Osteoblast (primary cell): ENCODE measurements around the gene DENND1A. TPM values are rescaled to one million over a fixed set of nuclear protein-coding genes. Genes with fewer than 3 reads are reported as not detected.

Experiments
- DNase-seq: peaks from one replicate; pipeline ENCODE4 v3.0.0; 2011; ENCODE audit warnings: low spot score, mixed read lengths; ENCODE audit not compliant: insufficient read length; ENCODE audit errors: missing footprints
- H2AFZ ChIP-seq: 2 replicates; pipeline ENCODE4 v1.6.0; 2011; ENCODE audit warnings: mild to moderate bottlenecking, low read length
- H3K27ac ChIP-seq: 2 replicates; pipeline ENCODE4 v1.5.1; 2011; ENCODE audit warnings: mild to moderate bottlenecking, low read depth, low read length, moderate library complexity
- H3K27me3 ChIP-seq: 2 replicates; pipeline ENCODE4 v1.6.0; 2012; ENCODE audit warnings: mild to moderate bottlenecking, control low read depth, inconsistent platforms, low read length, moderate library complexity; ENCODE audit not compliant: insufficient read depth
- H3K36me3 ChIP-seq: 2 replicates; pipeline ENCODE4 v1.5.1; 2011; ENCODE audit warnings: mild to moderate bottlenecking, low read length, control low read depth, moderate library complexity; ENCODE audit not compliant: insufficient read depth
- H3K4me1 ChIP-seq: 2 replicates; pipeline ENCODE4 v1.5.1; 2011; ENCODE audit warnings: mild to moderate bottlenecking, low read length, control low read depth, moderate library complexity; ENCODE audit not compliant: insufficient read depth
- H3K4me2 ChIP-seq: 2 replicates; pipeline ENCODE4 v1.6.0; 2011; ENCODE audit warnings: mild to moderate bottlenecking, low read length; ENCODE audit not compliant: insufficient read depth
- H3K4me3 ChIP-seq: fragments of 200-600 bp; sonication (generic); 3 replicates; pipeline ENCODE4 v1.5.1; 2012; ENCODE audit warnings: mild to moderate bottlenecking, low read length, inconsistent platforms; ENCODE audit not compliant: insufficient read depth
- H3K79me2 ChIP-seq: 2 replicates; pipeline ENCODE4 v1.6.0; 2012; ENCODE audit warnings: mild to moderate bottlenecking, low read length, control low read depth, inconsistent platforms; ENCODE audit not compliant: insufficient read depth
- H3K9me3 ChIP-seq: 2 replicates; pipeline ENCODE4 v1.5.1; 2011; ENCODE audit warnings: low read depth, low read length, control low read depth
- H4K20me1 ChIP-seq: 2 replicates; pipeline ENCODE4 v1.6.0; 2012; ENCODE audit warnings: mild to moderate bottlenecking, low read length, control low read depth; ENCODE audit not compliant: insufficient read depth
- CTCF ChIP-seq: IDR thresholded peaks from 2 replicates; pipeline ENCODE4 v1.5.1; 2011; ENCODE audit warnings: mild to moderate bottlenecking, low read depth, low read length, moderate library complexity; ENCODE audit errors: extremely low read depth
- total RNA-seq: library from RNA; depleted of rRNA; stranded (reverse); fragments of >200 nt; gene quantifications from 2 replicates; pipeline ENCODE4 v1.2.3, GENCODE V29; 2012

DENND1A gene
- total RNA-seq, 1 donor = 14.1 TPM

GRCh38 chr9:123601828-123602227 lies 328.1 kb downstream of the DENND1A start:
- no peak overlapping the region for H3K4me2 ChIP-seq
- DNase-seq = no peak
- H3K27me3 ChIP-seq = no peaks in the 10 kb centered on the region
- no peaks in the 10 kb centered on the region for H3K79me2 ChIP-seq
- H3K36me3 ChIP-seq = no peaks in the 10 kb centered on the region
- H2AFZ ChIP-seq = no peak overlapping the region
- no peak overlapping the region for H3K4me3 ChIP-seq
- TF ChIP-seq CTCF = no peak
- H4K20me1 ChIP-seq = peaks cover 4% of the 10 kb centered on the region
- H3K9me3 ChIP-seq = no peaks in the 10 kb centered on the region
- no peak overlapping the region for H3K27ac ChIP-seq
- H3K4me1 ChIP-seq = no peaks in the 10 kb centered on the region

DNA sequence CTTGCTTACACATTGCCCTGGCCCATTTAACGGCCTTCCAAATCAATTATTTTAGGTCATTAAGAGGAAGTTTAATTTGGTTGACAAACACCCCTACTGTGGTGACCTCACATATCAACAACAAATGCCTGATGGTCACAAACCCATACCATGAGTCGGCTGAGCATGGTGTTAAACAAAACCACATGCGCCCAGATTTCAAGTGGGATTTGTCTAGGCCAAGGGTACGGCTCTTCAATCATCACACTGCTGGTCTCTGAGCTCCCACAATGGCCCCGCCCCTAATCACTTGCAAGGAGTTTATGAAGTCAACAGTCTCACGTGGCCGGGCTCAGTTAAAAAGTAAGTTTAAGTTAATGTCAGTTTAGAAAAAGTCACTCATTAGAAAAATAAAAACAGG lies 330.1 kb downstream of the DENND1A start:
- TF ChIP-seq CTCF = no peak
- H3K9me3 ChIP-seq = no peaks in the 10 kb centered on the region
- no peak overlapping the region for H3K27ac ChIP-seq
- H3K4me2 ChIP-seq = no peak overlapping the region
- no peak for DNase-seq
- H4K20me1 ChIP-seq = peaks cover under 1% of the 10 kb centered on the region
- no peak overlapping the region for H2AFZ ChIP-seq
- no peaks in the 10 kb centered on the region for H3K79me2 ChIP-seq
- no peak overlapping the region for H3K4me3 ChIP-seq
- H3K27me3 ChIP-seq = no peaks in the 10 kb centered on the region
- no peaks in the 10 kb centered on the region for H3K4me1 ChIP-seq
- H3K36me3 ChIP-seq = no peaks in the 10 kb centered on the region

GRCh38 chr9:123597876-123598556 lies 331.9 kb downstream of the DENND1A start:
- Histone ChIP-seq H4K20me1 (no peaks in the 10 kb centered on the region), H3K4me1 (no peaks in the 10 kb centered on the region), H3K36me3 (no peaks in the 10 kb centered on the region), H3K4me2 (no peak overlapping the region), H3K4me3 (no peak overlapping the region), H3K9me3 (no peaks in the 10 kb centered on the region), H3K79me2 (no peaks in the 10 kb centered on the region), H3K27ac (no peak overlapping the region), H3K27me3 (no peaks in the 10 kb centered on the region), H2AFZ (no peak overlapping the region)
- DNase-seq = no peak
- TF ChIP-seq CTCF = no peak

DNA sequence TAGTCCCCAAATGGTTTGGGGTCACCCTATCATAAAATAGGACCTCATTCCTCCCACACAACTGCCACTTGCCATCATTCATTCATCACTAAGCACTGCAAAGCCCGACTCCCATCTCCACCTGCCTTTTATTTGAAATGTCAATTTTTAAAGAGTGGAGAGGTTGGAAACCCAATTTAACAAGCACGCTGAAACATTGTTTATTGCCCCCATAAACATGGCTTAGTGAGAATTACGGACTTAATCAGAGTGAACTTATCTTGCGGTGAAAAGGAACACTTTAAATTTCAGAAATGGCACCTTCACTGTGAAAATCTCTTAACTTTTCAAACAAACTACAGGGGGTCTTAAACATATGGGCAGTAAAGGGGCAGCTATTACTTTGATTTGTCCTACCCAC lies 332.9 kb downstream of the DENND1A start:
- Histone ChIP-seq H3K36me3 (no peaks in the 10 kb centered on the region), H3K4me2 (no peak overlapping the region), H3K79me2 (no peaks in the 10 kb centered on the region), H3K4me3 (no peak overlapping the region), H2AFZ (no peak overlapping the region), H4K20me1 (no peaks in the 10 kb centered on the region), H3K4me1 (no peaks in the 10 kb centered on the region), H3K27ac (no peak overlapping the region), H3K27me3 (no peaks in the 10 kb centered on the region), H3K9me3 (no peaks in the 10 kb centered on the region)
- no peak for DNase-seq
- TF ChIP-seq CTCF = no peak
